Measurements from ENCODE around the gene ZBTB43.
A peak's percentile ranks its signal among the peaks of the same experiment; 100 is the strongest.
"Not testable (repeated sequence)": the region's sequence is repeated elsewhere in the genome, so short reads cannot be mapped to it uniquely, and the experiment has no call there.

The ZBTB43 gene, protein sequence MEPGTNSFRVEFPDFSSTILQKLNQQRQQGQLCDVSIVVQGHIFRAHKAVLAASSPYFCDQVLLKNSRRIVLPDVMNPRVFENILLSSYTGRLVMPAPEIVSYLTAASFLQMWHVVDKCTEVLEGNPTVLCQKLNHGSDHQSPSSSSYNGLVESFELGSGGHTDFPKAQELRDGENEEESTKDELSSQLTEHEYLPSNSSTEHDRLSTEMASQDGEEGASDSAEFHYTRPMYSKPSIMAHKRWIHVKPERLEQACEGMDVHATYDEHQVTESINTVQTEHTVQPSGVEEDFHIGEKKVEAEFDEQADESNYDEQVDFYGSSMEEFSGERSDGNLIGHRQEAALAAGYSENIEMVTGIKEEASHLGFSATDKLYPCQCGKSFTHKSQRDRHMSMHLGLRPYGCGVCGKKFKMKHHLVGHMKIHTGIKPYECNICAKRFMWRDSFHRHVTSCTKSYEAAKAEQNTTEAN

DNA sequence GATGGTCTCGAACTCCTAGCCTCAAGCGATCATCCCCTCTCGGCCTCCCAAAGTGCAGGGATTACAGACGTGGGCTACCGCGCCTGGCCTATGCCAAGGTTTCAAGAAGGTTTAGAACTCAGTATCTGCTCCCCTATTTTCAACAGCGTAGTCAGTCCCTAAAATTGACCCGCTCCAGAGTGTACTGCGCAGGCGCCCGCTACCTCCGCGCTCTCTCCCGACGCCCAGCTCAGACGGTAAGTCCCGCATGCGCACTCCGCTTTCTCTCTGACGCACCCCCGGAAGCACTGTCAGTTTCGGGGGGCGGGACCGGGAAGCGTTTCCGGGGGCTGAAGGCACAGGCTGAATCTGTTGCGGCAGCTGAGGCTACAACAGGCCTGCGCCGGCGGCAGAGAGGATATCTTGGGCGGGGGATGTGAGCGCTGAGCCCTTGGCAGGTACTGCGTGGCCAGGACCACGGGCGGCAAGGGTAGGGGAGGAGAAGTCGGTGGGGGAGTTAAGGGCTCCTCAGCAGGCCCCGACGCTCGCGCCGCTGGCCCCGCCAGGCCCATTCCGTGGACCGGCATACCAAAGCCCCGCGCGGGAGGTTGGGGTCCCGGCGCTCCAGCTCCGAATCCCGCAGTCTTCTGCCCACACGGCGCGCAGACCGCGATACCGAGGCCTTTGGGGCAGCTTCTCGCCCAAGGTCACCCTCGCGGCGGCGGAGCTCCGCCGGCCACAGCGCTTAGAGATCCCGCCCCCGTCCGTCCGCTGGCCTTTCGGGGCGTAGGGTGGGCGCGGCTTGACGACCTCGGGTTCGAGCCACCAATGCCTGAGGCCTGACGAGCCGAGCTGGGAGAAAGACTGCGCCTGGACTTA, at the start of gene ZBTB43:
TSS of gene ZBTB43 (plus strand) at position 345 of the 858 bp plus-strand sequence. CDS start 27,470 bp downstream, outside the sequence.
- DNase-seq = peak; percentile 93

DNA sequence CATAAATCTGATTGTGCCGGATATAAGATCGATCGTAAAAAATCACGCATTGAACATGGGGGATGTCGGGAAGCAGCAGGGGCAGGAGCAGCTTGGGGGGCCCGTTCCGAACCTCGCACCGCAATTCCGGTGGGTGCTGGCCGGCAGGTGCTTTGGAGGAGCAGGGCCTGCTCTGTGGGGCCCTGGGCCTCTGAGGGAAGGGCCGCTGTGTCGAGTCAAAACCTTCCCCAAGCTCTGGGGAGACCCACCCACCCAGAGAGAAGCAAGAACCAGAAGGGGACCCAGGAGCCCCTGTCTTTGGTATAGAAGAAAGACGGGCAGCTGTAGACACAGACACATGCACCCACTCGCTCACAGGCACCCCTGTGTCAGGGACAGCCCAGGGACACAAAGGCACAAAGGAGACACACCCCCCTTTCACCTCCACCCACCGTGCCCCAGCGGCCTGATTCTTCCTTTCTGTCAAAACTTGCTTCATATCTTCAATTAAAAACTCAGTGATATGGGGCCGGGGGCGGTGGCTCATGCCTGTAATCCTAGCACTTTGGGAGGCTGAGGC, 49.4 kb upstream of the ZBTB43 start:
- DNase-seq = no peak

DNA sequence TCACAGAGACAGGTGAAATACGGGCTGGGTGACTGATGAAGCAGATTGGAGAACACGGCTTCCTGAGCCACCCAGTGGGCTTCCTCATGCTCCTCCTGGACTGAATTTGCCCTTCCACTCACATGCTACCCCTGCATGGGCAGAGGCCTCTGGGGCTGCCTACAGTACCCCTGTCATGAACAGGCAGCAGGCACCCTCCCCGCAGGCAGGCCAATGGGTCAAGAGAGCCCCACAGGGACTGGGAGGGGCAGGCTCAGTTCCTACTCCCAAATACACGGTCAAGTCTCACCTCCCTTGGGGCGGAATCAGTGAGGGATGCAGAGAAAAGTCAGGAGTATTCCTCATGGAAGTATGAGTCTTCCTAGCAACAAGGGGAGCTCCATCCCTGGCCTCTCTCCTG, 48.6 kb upstream of the ZBTB43 start:
- no peak for DNase-seq

DNA sequence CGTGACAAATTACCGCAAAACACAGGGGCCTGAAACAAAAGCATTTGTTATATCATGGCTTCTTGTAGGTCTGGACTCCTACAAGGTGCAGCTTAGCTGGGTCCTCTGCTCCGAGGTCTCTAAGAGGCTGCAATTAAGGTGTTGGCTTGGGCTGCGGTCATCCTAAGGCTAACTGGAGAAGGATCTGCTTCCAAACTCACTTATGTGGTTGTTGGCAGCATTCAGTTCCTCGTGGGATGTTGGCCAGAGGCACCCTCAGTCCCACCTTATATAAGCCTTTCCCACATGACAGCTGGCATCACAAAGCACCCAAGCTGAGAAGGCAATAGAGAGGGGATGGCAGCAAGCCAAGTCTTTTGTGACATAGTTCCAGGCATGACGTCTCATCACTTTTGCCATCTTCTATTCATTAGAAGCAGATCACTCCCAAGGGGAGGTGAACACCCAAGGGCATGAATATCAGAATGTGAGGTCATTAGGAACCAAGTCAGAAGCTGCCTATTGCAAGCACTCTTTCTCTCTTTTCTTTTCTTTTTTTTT, 47.9 kb upstream of the ZBTB43 start:
- no peak for DNase-seq

DNA sequence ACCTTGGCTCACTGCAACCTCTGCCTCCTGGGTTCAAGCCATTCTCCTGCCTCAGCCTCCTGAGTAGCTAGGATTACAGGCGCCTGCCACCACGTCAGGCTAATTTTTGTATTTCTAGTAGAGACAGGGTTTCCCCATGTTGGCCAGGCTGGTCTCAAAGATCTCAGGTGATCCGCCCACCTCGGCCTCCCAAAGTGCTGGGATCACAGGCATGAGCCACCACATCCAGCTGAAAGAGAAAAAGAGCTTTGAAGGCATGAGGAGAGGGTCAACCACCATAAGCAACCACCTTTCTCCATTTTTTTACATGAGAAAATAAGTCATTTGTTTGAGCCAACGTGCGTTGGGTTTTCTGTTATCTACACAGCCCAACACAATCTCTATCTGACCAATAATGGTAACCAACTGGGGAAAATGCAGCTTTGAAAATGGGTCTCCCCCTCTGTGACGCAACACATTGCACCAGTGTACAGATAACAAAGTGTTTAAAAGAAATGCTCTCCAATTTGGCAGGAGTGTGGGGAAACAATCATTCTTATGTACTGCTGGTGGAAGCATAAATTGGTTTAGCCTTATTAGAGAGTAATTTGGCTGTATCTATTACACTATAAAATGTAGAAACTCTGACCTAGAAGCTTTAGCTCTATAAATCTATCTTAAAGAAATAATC, 45.8 kb upstream of the ZBTB43 start:
- DNase-seq = no peak

DNA sequence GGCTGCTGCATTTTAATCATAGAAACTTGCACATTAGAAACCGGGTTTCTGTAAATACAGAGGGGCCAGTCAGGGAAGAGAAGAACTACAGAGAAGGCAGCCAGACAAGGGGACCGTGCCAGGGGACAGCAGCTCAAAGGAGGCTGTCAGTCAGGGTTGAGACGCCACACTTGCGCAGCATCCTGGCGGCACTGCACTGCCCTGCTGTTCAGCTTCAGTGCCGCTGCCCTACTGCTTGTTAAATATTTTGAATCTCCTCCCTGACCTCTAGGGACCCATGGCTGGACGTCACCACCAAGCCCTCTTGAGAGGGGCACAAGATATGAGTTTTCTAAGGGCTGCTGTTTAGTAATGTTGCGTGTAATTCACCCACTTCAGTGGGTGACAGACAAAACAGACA, 43.6 kb upstream of the ZBTB43 start:
- no peak for DNase-seq

DNA sequence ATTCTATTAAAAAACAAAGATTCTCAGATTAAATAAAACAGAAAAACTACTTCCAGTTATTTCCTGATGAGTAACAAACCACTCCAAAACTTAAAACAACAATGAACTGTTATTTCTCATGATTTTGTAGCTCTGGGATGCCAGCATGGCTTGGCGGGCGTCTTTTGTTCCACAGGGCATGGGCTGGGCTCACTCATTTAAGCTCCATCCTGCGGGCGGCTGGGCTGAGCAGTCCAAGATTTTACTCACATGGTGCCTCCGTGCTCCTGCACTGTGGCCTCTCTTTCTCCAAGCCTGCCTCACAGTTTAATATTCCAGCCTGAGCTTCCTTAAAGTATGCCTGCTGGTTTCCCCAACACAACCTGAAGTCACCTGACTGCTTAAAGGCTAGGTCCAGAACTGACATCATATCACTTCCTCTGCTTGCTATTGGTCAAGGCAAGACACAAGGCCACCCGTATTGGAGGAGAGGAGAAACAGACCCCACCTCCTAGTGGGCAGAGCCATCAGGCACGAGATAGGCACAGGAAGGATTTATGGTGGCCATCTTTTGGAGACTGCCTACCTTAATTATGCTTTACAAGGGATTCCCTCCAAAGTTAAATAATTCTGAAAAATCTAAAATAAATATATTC, 41.6 kb upstream of the ZBTB43 start:
- no peak for DNase-seq

DNA sequence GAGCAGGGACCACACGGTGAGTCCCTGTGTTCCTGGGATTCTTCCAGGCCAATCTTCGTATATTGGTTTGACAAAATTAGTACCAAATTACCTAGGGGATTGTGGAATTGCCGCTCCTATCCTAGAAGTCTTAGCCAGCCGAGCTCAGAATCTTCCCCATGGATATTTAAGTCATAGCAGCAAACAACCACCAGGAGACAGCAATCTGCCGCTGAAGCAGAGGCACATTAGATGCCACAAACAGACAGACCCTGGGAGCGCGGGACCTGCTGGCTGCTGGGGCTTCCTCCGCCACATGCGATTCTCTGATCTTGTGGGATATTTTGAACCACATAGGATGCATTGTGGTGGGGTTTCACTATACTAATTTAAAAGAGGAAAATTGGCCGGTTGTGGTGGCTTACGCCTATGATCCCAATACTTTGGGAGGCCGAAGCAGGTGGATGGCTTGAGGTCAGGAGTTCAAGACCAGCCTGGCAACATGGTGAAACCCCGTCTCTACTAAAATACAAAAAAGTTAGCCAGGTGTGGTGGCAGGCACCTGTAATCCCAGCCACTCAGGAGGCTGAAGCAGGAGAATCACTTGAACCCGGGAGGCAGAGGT, 31.7 kb upstream of the ZBTB43 start:
- DNase-seq = peak; percentile 8

DNA sequence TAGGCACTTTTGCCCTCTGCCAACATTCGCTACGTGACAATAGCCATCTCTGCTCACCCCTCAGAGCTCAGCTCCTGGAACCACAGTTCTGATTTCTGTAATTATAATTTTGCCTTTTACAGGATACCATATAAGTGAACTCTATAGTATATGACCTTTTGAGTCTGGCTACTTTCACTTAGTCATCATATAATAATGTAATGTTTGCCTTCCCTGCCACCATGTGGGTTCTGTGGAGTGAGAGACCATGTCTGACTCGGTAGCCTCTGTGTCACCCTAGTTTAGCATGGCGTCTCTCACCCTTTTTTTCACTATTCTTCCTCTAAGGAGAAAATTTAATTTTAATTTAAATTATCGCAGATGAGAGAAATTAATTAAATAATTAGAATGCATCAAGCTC, 28.9 kb upstream of the ZBTB43 start:
- no peak for DNase-seq

DNA sequence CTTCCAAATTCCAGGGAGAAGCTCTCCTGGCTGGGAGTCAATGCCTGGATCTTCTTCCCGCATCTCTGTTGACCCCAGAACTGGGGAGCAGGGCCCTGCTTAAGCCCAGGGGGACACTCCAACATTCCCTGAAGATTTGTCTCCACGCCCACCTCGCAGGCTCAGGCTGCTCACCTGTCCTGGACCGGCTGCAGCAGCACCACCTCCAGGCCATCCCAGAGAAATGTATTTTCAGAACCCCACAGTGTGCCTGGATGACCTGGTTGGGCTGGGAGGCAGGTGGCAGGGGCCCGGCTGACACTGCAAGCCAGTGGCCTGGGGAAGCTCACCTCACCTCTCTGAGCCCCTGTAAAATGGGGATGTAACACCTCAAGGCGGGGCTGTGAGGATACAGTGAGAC, 27.1 kb upstream of the ZBTB43 start:
- no peak for DNase-seq

DNA sequence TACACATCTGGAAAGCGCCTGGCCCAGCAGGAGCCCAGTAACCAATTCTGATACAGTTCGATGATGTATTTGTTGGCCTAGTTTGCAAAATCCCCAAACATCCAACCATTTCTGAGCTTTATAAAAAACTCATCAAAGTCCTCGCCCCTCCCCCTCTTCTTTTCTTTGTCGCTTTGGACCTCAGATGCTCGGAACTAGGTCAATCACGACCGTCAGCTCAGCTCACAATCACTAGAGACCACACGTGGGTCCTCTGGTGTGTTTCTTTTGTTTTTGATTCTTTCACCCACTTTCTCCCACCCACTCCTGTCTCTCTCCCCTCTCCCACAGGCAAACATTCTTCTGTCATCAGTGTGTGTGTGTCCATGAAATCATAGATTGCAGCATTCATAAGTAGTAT, 26.7 kb upstream of the ZBTB43 start:
- no peak for DNase-seq

DNA sequence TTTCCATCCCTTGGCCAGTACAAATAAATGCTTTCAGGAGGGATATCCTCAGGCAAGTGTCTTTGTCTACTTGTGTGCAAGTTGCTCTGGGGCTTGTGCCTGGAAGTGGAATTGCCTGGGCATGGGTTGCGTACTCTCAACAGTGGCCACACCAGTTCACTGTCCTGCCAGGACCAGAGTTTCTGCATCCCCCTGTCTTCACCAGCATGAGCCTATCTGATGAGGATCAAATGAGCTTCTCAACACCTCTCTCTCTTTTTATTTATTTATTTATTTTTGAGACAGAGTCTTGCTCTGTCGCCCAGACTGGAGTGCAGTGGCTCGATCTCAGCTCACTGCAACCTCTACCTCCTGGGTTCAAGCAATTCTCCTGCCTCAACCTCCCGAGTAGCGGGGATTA, 26.1 kb upstream of the ZBTB43 start:
- not testable (repeated sequence) for DNase-seq

DNA sequence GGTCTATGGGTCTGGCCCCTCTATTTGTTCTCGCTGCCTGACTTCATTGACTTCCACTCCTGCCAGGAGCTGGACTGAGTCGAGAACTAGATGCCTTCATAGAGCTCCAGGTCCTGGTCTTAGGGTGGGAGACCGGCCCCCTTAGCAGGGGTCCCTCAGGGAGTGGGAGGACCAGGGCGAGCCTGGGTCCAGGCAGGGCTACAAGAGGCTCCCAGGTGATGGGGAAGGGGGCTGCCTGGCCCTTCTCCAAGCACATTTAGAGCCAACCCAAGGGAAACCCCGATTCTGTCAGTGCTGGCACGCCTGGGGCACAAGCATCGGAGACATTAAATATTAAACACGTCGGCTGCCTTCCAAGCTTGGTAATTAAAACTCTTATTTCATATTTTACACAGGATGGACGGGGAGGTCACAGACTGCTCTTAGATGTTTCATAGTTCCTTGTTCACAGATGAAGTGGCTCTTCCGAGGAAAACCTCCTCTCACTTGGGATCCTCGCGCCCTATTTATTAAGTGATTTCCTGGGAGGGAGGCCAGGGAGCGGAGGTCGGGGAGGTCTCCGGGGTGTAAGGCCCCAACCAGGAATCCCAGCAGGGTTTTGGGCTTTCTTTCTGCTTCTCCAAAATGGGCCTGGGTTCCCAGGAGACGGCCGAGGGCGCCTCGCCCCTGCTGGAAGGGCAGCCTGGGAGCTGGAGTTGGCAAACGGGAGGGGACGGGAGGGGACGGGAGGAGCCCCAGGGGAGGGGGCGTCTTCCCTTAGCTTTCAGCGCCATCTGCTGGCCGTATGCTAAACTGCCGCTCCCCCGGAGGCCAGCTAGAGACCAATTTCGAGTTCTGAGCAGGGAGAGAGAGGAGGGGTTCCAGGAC, 23.4 kb upstream of the ZBTB43 start:
- peak; percentile 54 for DNase-seq

DNA sequence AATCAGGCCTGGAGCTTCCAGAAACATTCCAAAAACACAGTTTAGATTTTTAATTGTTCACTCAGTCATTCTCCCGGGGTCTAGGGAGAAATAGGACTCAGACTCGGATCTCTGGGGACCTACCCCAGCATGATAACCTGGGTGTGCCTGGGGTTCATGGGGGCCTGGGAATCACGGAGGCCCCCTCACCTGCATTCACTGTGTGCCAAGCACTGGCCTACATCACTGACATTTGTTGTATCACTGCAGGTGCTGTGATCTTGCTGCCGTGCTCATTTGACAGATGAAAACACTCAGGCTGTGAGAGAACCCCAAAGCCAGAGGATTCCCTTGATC, 22.8 kb upstream of the ZBTB43 start:
- no peak for DNase-seq

DNA sequence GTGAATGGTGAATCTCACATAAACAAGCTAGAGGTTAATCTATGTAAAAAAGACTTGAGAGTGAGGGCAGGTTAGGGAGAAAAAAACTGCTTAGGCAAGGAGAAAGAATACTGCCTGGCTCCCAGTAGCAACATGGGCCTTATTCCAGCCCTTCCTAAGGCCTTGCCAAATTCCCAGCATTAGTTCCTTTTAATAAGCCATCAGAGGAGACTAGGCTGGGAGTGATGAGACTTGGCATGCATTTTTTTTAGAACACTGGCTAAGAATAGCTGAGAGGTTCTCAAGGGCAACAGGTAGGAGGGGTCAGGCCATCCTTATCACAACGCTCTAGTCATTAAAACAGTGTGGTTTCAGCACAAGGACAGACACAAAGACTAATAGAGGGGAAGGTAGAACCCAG, 20.9 kb upstream of the ZBTB43 start:
- no peak for DNase-seq

DNA sequence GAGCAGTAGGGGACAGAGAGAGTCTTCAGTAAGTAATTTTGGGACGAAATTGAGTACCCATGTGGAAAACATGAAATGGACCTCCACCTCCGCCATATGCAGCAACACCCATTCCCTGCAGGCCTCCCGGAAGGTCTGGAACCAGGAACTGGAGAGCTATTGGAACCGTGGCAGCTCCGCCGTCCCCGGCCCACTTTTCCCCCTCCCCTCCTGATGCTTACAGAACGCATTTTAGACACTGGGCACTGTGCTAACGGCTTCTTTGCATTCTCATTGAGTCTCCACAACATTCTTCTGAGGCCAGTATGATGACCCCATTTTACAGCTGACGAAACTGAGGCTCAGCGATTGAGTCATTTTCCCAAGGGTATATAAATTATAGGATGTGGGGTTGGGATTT, 20.4 kb upstream of the ZBTB43 start:
- no peak for DNase-seq

DNA sequence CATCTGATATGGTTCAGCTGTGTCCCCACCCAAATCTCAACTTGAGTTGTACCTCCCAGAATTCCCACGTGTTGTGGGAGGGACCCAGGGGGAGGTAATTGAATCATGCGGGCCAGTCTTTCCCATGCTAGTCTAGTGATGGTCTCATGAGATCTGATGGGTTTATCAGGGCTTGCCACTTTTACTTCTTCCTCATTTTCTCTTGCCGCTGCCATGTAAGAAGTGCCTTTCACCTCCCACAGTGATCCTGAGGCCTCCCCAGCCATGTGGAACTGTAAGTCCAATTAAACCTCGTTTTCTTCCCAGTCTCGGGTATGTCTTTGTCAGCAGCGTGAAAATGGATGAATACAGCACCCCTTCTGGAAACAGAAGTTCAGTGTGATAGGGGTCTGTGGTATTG, 20.0 kb upstream of the ZBTB43 start:
- not testable (repeated sequence) for DNase-seq

DNA sequence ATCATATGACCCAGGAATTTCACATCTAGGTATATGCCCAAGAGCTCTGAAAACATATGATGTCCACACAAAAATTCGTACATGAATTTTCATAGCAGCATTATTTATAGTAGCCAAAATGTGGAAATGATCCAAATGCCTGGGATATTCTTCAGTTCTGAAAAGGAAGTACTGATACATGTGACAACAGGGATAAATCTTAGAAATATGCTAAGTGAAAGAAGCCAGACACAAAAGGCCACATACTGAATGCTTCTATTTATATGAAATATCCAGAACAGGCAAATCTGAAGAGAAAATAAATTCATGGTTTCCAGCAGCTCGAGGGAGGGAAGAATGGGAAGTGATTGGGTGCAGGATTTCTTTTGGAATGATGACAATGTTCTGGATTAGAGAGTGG, 16.8 kb upstream of the ZBTB43 start:
- DNase-seq = no peak

DNA sequence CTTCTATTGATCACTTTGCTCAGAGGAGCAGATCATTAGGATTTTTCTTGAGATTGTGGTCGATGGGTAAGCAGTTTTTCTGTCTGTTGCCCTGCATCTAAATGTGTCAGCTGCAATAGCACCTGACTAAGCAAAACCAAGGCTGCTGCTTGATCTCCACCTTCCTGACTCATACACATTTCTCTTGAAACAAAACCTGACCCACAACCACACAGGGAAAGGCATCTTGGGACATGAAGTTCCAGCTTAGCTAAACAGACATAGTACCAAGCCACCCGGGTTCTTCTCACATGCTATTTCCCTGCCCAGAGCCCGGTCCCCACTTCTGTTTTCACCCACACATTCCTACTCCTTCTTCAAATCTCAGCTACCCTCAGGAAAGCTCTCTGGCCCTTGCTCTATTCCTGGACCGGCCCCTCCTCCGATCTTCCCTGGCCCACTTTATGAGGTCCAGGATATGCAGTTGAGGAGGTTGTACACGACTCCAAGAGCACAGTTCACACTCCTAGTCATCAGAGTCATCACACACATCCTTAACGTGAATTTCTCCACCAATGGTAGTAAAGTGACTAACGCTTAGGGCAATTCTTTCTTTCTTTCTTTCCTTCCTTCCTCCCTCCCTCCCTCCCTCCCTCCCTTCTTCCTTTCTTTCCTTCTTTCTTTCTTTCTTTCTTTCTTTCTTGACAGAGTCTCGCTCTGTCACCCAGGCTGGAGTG, 16.0 kb upstream of the ZBTB43 start:
- DNase-seq = peak; percentile 46

DNA sequence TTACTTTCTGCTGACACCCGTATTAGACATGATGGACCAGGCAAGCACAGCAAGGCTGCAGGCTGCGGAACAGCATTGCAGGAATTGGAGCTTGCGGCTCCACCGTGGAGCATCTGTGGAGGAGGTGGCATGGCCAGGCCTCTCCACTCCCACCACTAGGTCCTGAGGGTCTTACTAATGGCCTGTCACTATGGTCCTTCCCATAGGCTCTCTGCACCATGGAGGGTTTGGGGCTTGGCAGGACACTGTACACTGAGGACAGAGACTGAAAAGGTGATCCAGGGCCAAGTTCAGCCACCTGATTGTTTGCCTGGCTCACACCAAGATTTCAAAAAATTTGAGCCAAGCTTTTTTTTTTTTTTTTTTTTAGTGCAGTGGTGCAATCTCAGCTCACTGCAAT, 14.3 kb upstream of the ZBTB43 start:
- no peak for DNase-seq

Measured in NCI-H226 (cell line).